Nephron (organoid): ENCODE measurements around the gene DHX58.
A peak's percentile ranks its signal among the peaks of the same experiment; 100 is the strongest.

Experiments
- H3K27ac Mint-ChIP-seq, 3 experiments: 2 replicates each; pipeline ENCODE4 v1.8.0; 2020; ENCODE audit warnings: mixed read lengths in 3 of 3, mild to moderate bottlenecking in 2 of 3, moderate library complexity in 1 of 3
- H3K27me3 Mint-ChIP-seq: 2 replicates; pipeline ENCODE4 v1.8.0; 2021; ENCODE audit warnings: low read depth, mild to moderate bottlenecking, moderate library complexity, mixed read lengths
- H3K36me3 Mint-ChIP-seq: 2 replicates; pipeline ENCODE4 v1.8.0; 2020; ENCODE audit warnings: low read depth, mixed read lengths
- H3K4me1 Mint-ChIP-seq: 2 replicates; pipeline ENCODE4 v1.8.0; 2020; ENCODE audit warnings: mixed read lengths
- H3K4me3 Mint-ChIP-seq, 3 experiments: 2 replicates each; pipeline ENCODE4 v1.8.0; 2020; ENCODE audit warnings: mild to moderate bottlenecking in 3 of 3, mixed read lengths in 3 of 3, moderate library complexity in 2 of 3
- H3K9me3 Mint-ChIP-seq: 2 replicates; pipeline ENCODE4 v1.8.0; 2020; ENCODE audit warnings: mixed read lengths
- TF ChIP-seq, protein P1 (sequence below), 3 experiments: fragments of 200-600 bp; sonication (generic); IDR thresholded peaks; one replicate each; pipeline ENCODE4 v1.5.0; 2021; ENCODE audit warnings: antibody characterized with exemption in 3 of 3; ENCODE audit not compliant: unreplicated experiment in 3 of 3

DHX58 gene

GRCh38 chr17:42087736-42088705 lies 24.5 kb downstream of the DHX58 start:
- H3K4me1 Mint-ChIP-seq, result peaks cover 29% of the 10 kb centered on the region

GRCh38 chr17:42087042-42087701 lies 25.3 kb downstream of the DHX58 start:
- Mint-ChIP-seq H3K27ac (peak overlapping the region in 1 of 3 experiments; percentile 50), H3K4me1 (peaks cover 29% of the 10 kb centered on the region), H3K4me3 (no peak overlapping the region), H3K27me3 (peaks cover 4% of the 10 kb centered on the region), H3K36me3 (no peaks in the 10 kb centered on the region), H3K9me3 (no peaks in the 10 kb centered on the region)
- TF ChIP-seq, protein P1, sequence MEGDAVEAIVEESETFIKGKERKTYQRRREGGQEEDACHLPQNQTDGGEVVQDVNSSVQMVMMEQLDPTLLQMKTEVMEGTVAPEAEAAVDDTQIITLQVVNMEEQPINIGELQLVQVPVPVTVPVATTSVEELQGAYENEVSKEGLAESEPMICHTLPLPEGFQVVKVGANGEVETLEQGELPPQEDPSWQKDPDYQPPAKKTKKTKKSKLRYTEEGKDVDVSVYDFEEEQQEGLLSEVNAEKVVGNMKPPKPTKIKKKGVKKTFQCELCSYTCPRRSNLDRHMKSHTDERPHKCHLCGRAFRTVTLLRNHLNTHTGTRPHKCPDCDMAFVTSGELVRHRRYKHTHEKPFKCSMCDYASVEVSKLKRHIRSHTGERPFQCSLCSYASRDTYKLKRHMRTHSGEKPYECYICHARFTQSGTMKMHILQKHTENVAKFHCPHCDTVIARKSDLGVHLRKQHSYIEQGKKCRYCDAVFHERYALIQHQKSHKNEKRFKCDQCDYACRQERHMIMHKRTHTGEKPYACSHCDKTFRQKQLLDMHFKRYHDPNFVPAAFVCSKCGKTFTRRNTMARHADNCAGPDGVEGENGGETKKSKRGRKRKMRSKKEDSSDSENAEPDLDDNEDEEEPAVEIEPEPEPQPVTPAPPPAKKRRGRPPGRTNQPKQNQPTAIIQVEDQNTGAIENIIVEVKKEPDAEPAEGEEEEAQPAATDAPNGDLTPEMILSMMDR (IDR thresholded peaks at IDR 0.05; ENCODE audit: unreplicated experiment in 3 of 3), result no peak

More at GRCh38 chr17:42087736-42088705, 24.5 kb downstream of the DHX58 start:
- peak overlapping the region in 1 of 3 experiments; percentile 50 for H3K27ac Mint-ChIP-seq
- H3K9me3 Mint-ChIP-seq, result no peaks in the 10 kb centered on the region
- H3K4me3 Mint-ChIP-seq, result no peak overlapping the region
- H3K27me3 Mint-ChIP-seq, result peaks cover 4% of the 10 kb centered on the region
- no peaks in the 10 kb centered on the region for H3K36me3 Mint-ChIP-seq
- TF ChIP-seq, protein P1 (IDR thresholded peaks at IDR 0.05; ENCODE audit: unreplicated experiment in 3 of 3), result no peak

GRCh38 chr17:42081516-42082129 lies 30.9 kb downstream of the DHX58 start:
- no peak overlapping the region for H3K27ac Mint-ChIP-seq
- peaks cover 13% of the 10 kb centered on the region for H3K4me1 Mint-ChIP-seq
- H3K36me3 Mint-ChIP-seq, result no peaks in the 10 kb centered on the region
- H3K9me3 Mint-ChIP-seq, result no peaks in the 10 kb centered on the region
- TF ChIP-seq, protein P1 (IDR thresholded peaks at IDR 0.05; ENCODE audit: unreplicated experiment in 3 of 3), result no peak
- peaks cover 6% of the 10 kb centered on the region for H3K27me3 Mint-ChIP-seq
- H3K4me3 Mint-ChIP-seq, result no peak overlapping the region

- H3K36me3 Mint-ChIP-seq, result no peaks in the 10 kb centered on the region
Observed at GRCh38 chr17:42079541-42079940, 33.0 kb downstream of the DHX58 start.

GRCh38 chr17:42078396-42079043 lies 34.0 kb downstream of the DHX58 start:
- H3K4me1 Mint-ChIP-seq, result peaks cover 13% of the 10 kb centered on the region
- no peaks in the 10 kb centered on the region for H3K36me3 Mint-ChIP-seq
- H3K27ac Mint-ChIP-seq, result no peak overlapping the region
- TF ChIP-seq, protein P1 (IDR thresholded peaks at IDR 0.05; ENCODE audit: unreplicated experiment in 3 of 3), result no peak
- peaks cover 26% of the 10 kb centered on the region for H3K27me3 Mint-ChIP-seq
- H3K4me3 Mint-ChIP-seq, result no peak overlapping the region
- no peaks in the 10 kb centered on the region for H3K9me3 Mint-ChIP-seq

More at GRCh38 chr17:42079541-42079940, 33.0 kb downstream of the DHX58 start:
- Mint-ChIP-seq H3K27ac (no peak overlapping the region), H3K4me3 (no peak overlapping the region), H3K27me3 (peaks cover 16% of the 10 kb centered on the region), H3K9me3 (no peaks in the 10 kb centered on the region), H3K4me1 (peaks cover 13% of the 10 kb centered on the region)
- TF ChIP-seq, protein P1 (IDR thresholded peaks at IDR 0.05; ENCODE audit: unreplicated experiment in 3 of 3), result no peak
